ENCODE results near the gene NUBP2.
"Not testable (repeated sequence)": the region's sequence is repeated elsewhere in the genome, so short reads cannot be mapped to it uniquely, and the experiment has no call there.

DNA sequence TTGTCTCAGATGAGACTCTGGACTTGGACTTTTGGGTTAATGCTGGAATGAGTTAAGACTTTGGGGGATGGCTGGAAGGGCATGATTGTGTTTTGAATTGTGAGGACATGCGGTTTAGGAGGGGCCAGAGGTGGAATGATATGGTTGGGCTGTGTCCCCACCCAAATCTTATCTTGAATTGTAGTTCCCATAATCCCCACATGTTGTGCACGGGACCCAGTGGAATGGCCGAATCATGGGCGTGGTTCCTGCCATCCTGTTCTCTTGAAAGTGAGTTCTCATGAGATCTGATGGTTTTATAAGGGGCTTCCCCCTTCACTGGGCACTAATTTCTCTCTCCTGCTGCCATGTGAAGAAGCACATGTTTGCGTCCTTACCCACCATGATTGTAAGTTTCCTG lies 16.5 kb downstream of the NUBP2 start:
- TF ChIP-seq, protein P1, sequence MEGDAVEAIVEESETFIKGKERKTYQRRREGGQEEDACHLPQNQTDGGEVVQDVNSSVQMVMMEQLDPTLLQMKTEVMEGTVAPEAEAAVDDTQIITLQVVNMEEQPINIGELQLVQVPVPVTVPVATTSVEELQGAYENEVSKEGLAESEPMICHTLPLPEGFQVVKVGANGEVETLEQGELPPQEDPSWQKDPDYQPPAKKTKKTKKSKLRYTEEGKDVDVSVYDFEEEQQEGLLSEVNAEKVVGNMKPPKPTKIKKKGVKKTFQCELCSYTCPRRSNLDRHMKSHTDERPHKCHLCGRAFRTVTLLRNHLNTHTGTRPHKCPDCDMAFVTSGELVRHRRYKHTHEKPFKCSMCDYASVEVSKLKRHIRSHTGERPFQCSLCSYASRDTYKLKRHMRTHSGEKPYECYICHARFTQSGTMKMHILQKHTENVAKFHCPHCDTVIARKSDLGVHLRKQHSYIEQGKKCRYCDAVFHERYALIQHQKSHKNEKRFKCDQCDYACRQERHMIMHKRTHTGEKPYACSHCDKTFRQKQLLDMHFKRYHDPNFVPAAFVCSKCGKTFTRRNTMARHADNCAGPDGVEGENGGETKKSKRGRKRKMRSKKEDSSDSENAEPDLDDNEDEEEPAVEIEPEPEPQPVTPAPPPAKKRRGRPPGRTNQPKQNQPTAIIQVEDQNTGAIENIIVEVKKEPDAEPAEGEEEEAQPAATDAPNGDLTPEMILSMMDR (IDR thresholded peaks at IDR 0.05), result not testable (repeated sequence)
- TF ChIP-seq POLR2A (IDR thresholded peaks at IDR 0.05), result not testable (repeated sequence)
